ENCODE data around the gene MEX3C. TPM values are rescaled to one million over a fixed set of nuclear protein-coding genes. Genes with fewer than 3 reads are reported as not detected.
A peak's percentile ranks its signal among the peaks of the same experiment; 100 is the strongest.

The MEX3C gene
- total and polyA plus RNA-seq, 2 experiments from 2014 or later, result 28.8 to 109 TPM

DNA sequence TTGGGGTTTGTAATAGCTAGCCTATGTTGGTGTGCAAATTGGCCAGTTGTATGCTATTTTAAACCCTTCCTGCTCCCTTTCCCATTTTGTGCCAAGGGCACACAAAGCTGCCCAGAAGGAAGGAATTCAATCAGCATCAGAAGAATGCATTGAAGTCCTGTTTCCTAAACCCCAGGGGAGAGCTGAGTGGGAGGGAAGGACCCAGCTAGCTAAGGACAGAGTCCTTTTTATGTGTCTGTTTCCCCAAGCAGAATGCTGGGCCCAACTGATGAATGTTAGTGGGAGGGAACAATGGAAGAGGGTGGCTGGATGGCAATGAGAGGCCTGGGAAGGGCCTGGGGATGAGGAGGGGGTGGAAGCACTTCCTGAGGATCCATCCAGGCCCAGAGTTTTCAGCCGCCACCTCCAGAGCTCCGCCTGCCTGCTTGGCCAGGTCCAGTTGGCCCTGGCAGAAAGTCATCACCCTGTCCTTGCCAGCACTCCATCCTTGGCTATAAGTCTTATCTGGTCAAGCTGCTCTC, 32.7 kb downstream of the MEX3C start (continued):
- TF ChIP-seq ZNF462 (CRISPR knock-in tag; IDR thresholded peaks at IDR 0.05) (no peak; the same call in 1 of the 2 replicates), EZH2phosphoT487 (IDR thresholded peaks at IDR 0.05; ENCODE audit: unreplicated experiment) (no peak), ZNF114 (CRISPR knock-in tag; IDR thresholded peaks at IDR 0.05) (no peak)

DNA sequence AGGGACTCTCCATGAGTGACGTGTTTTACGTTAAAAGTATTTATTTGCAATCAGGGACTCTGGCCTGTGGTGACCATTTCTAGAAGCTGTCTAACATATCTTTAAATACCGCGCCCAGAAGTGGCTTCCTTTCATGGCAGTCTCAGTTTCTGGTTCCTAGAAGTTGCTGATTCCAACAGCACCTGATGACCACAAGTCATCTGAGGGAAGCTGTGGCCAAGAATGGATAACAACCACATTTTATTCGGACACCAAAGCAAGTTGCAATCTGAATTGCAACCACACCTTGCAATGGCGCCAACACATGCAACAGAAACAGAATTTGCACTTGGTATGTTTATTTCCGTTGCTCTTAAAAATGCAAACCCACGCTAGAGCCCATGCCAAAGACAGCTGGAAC, 33.1 kb downstream of the MEX3C start:
- H3K79me2 ChIP-seq (replicated peaks; ENCODE audit: insufficient read depth), result no peaks in the 10 kb centered on the region
- no peak overlapping the region for H2AFZ ChIP-seq
- H3K36me3 Mint-ChIP-seq (ENCODE audit: low read depth), result no peaks in the 10 kb centered on the region
- H4K20me1 ChIP-seq (replicated peaks; ENCODE audit: insufficient read depth), result no peaks in the 10 kb centered on the region
- H3K27me3 ChIP-seq (ENCODE audit: insufficient read depth), result no peaks in the 10 kb centered on the region
- no peak overlapping the region for H3K4me2 ChIP-seq
- DNase-seq (ENCODE audit: low spot score), result no peak
- H3K36me3 ChIP-seq (ENCODE audit: insufficient read depth), result no peaks in the 10 kb centered on the region
- 0 out of 2 replicates have a peak, but pooled peaks cover 3% of the 10 kb centered on the region for H3K9me2 ChIP-seq (ENCODE audit: insufficient read depth)
- no peak overlapping the region for H3K4me3 Mint-ChIP-seq
- peaks cover 13% of the 10 kb centered on the region for H3K4me1 ChIP-seq (ENCODE audit: insufficient read depth)
- H3K4me1 Mint-ChIP-seq, result peaks cover 47% of the 10 kb centered on the region
- no peak overlapping the region for H3K4me3 ChIP-seq
- TF ChIP-seq CTCF (conservative IDR thresholded peaks at IDR 0.05; ENCODE audit: low read depth in 2 of 2), result peak in 1 of 2 experiments; percentile 18; a peak in 1 of 4 replicates
- TF ChIP-seq EZH2 (IDR thresholded peaks at IDR 0.05; ENCODE audit: low read depth, unreplicated experiment), result no peak
- no peak overlapping the region for H3K27ac Mint-ChIP-seq
- no peaks in the 10 kb centered on the region for H3K9me3 Mint-ChIP-seq
- H3K27ac ChIP-seq (ENCODE audit: low read depth), result no peak overlapping the region
- H3K27me3 Mint-ChIP-seq (ENCODE audit: insufficient read depth, low read depth, poor library complexity), result peaks cover 9% of the 10 kb centered on the region
- H3F3A ChIP-seq (replicated peaks; ENCODE audit: low read depth), result no peaks in the 10 kb centered on the region
- ATAC-seq, result no peak
